ENCODE results near the gene PGF. TPM values are rescaled to one million over a fixed set of nuclear protein-coding genes. Genes with fewer than 3 reads are reported as not detected.

The PGF gene
- total RNA-seq, 2 donors from 2014 or later: 5.0 to 7.6 TPM

- Mint-ChIP-seq H3K9me3 (no peaks in the 10 kb centered on the region), H3K4me3 (no peak overlapping the region), H3K36me3 (ENCODE audit: low read depth) (peaks cover 3% of the 10 kb centered on the region), H3K27ac (no peak overlapping the region), H3K27me3 (ENCODE audit: insufficient read depth) (no peaks in the 10 kb centered on the region), H3K4me1 (peaks cover 4% of the 10 kb centered on the region)
- no peaks in the 10 kb centered on the region for H3K9me3 ChIP-seq (ENCODE audit: control insufficient read depth, low read length)
- no peak for TF ChIP-seq CTCF (conservative IDR thresholded peaks at IDR 0.05)
- H3K4me3 ChIP-seq (ENCODE audit: low read length): no peak overlapping the region
- peaks cover 8% of the 10 kb centered on the region for H3K4me1 ChIP-seq (ENCODE audit: control insufficient read depth, insufficient read depth, low read length)
- WGBS, 2 experiments (ENCODE audit: insufficient coverage in 1 of 2, insufficient read length in 1 of 2): 91 to 96% methylated on average over 3 to 4 of the region's 4 CpGs
- H3K27me3 ChIP-seq (ENCODE audit: control insufficient read depth, insufficient read depth, low read length, poor library complexity, severe bottlenecking): no peaks in the 10 kb centered on the region
- no peak for DNase-seq
- no peaks in the 10 kb centered on the region for H3K36me3 ChIP-seq (ENCODE audit: control insufficient read depth, insufficient read depth, low read length)
- H3K9ac ChIP-seq (ENCODE audit: extremely low read depth, low read length, poor library complexity, severe bottlenecking): no peak overlapping the region
- no peak overlapping the region for H3K27ac ChIP-seq (ENCODE audit: low read depth, low read length)
Measured at GRCh38 chr14:74915426-74915825, 40.0 kb downstream of the PGF start.

GRCh38 chr14:74913986-74914573 lies 41.3 kb downstream of the PGF start:
- H3K27me3 Mint-ChIP-seq (ENCODE audit: insufficient read depth): no peaks in the 10 kb centered on the region
- H3K4me3 Mint-ChIP-seq: no peak overlapping the region
- peak; percentile 86 for TF ChIP-seq CTCF (conservative IDR thresholded peaks at IDR 0.05)

GRCh38 chr14:74913393-74913910 lies 41.9 kb downstream of the PGF start:
- H3K36me3 ChIP-seq (ENCODE audit: control insufficient read depth, insufficient read depth, low read length): no peaks in the 10 kb centered on the region
- H3K27me3 ChIP-seq (ENCODE audit: control insufficient read depth, insufficient read depth, low read length, poor library complexity, severe bottlenecking): no peaks in the 10 kb centered on the region
- no peaks in the 10 kb centered on the region for H3K9me3 ChIP-seq (ENCODE audit: control insufficient read depth, low read length)
- H3K27me3 Mint-ChIP-seq (ENCODE audit: insufficient read depth): no peaks in the 10 kb centered on the region
- H3K27ac ChIP-seq (ENCODE audit: low read depth, low read length): no peak overlapping the region
- no peak overlapping the region for H3K9ac ChIP-seq (ENCODE audit: extremely low read depth, low read length, poor library complexity, severe bottlenecking)
- 70 to 78% methylated on average over 5 of the region's 5 CpGs for WGBS, 2 experiments (ENCODE audit: insufficient coverage in 1 of 2, insufficient read length in 1 of 2)
- H3K9me3 Mint-ChIP-seq: no peaks in the 10 kb centered on the region
- H3K36me3 Mint-ChIP-seq (ENCODE audit: low read depth): peaks cover 3% of the 10 kb centered on the region
- no peak overlapping the region for H3K4me3 ChIP-seq (ENCODE audit: low read length)
- DNase-seq: no peak
- peaks cover 8% of the 10 kb centered on the region for H3K4me1 ChIP-seq (ENCODE audit: control insufficient read depth, insufficient read depth, low read length)
- no peak overlapping the region for H3K27ac Mint-ChIP-seq
- no peak overlapping the region for H3K4me3 Mint-ChIP-seq
- H3K4me1 Mint-ChIP-seq: peaks cover 4% of the 10 kb centered on the region
- no peak for TF ChIP-seq CTCF (conservative IDR thresholded peaks at IDR 0.05)

More at GRCh38 chr14:74913986-74914573, 41.3 kb downstream of the PGF start:
- 76 to 79% methylated on average over 3 to 6 of the region's 6 CpGs for WGBS, 2 experiments (ENCODE audit: insufficient coverage in 1 of 2, insufficient read length in 1 of 2)
- Histone ChIP-seq H3K4me1 (ENCODE audit: control insufficient read depth, insufficient read depth, low read length) (peaks cover 8% of the 10 kb centered on the region), H3K9ac (ENCODE audit: extremely low read depth, low read length, poor library complexity, severe bottlenecking) (no peak overlapping the region), H3K4me3 (ENCODE audit: low read length) (no peak overlapping the region), H3K9me3 (ENCODE audit: control insufficient read depth, low read length) (no peaks in the 10 kb centered on the region), H3K27ac (ENCODE audit: low read depth, low read length) (no peak overlapping the region), H3K27me3 (ENCODE audit: control insufficient read depth, insufficient read depth, low read length, poor library complexity, severe bottlenecking) (no peaks in the 10 kb centered on the region), H3K36me3 (ENCODE audit: control insufficient read depth, insufficient read depth, low read length) (no peaks in the 10 kb centered on the region)
- Mint-ChIP-seq H3K9me3 (no peaks in the 10 kb centered on the region), H3K36me3 (ENCODE audit: low read depth) (peaks cover 3% of the 10 kb centered on the region), H3K27ac (no peak overlapping the region), H3K4me1 (peaks cover 4% of the 10 kb centered on the region)
- peak; percentile 84 for DNase-seq

All from endodermal cell (in vitro differentiated cells).